ENCODE measurements around the gene MLH1. TPM values are rescaled to one million over a fixed set of nuclear protein-coding genes. Genes with fewer than 3 reads are reported as not detected.

MLH1 gene
- 46.0 and 56.8 TPM in 2 replicates for total RNA-seq

GRCh38 chr3:36993326-36994283, at the start of gene MLH1:
Gene MLH1, plus strand, starts transcription at chr3:36993518. Its CDS starts 30 bp downstream, at chr3:36993548.

GRCh38 chr3:36944641-36945270, 48.6 kb upstream of the MLH1 start, which contains the start of gene TRANK1:
Gene TRANK1, minus strand, starts transcription at chr3:36945054. Its CDS starts 245 bp downstream, at chr3:36944809.

GRCh38 chr3:36992806-36993325, 452 bp upstream of the MLH1 start, which contains the start of gene EPM2AIP1:
Gene EPM2AIP1, minus strand, starts transcription at chr3:36993131. Its CDS starts 54 bp downstream, at chr3:36993077.

Small RNA genes lying within 50 kb of the gene (small RNA-seq; reads per million reads assigned to genes)
- gene RF00019 (ENCODE audit: low replicate concordance) (not detected), gene RNU6ATAC4P (ENCODE audit: low replicate concordance) (0.10 reads per million)

Other genes starting within 250 kb of the MLH1 start
- gene DCLK3, start 229.0 kb upstream of the MLH1 start, total RNA-seq = 0.14 TPM in 1 of 2 replicates, not detected in the other
- 10.7 and 47.5 TPM in 2 replicates for gene TRANK1, start 48.5 kb upstream of the MLH1 start, total RNA-seq
- gene EPM2AIP1, start 387 bp upstream of the MLH1 start, total RNA-seq = 13.3 and 22.2 TPM in 2 replicates
- gene LRRFIP2, start 181.1 kb downstream of the MLH1 start, total RNA-seq = 45.3 and 64.4 TPM in 2 replicates
- gene GOLGA4, start 249.8 kb downstream of the MLH1 start, total RNA-seq = 77.6 and 105 TPM in 2 replicates

Data from placental pericyte (primary cell).